HepG2 (cell line): ENCODE results near the gene SLC2A2.

Experiments used
- BCL6 ChIP-seq: IDR thresholded peaks from 2 replicates; pipeline ENCODE4 v1.6.1; 2016; ENCODE audit warnings: missing genetic modification reagents, missing compliant biosample characterization
- CEBPG ChIP-seq: IDR thresholded peaks from 2 replicates; pipeline ENCODE4 v1.6.1; 2016
- CTCF ChIP-seq: sonication (generic); formaldehyde crosslinking; IDR thresholded peaks from 2 replicates; pipeline ENCODE4 v1.5.0; 2020; ENCODE audit warnings: mild to moderate bottlenecking, missing genetic modification reagents, moderate library complexity
- EZH2 ChIP-seq: conservative IDR thresholded peaks from 2 replicates; pipeline ENCODE4 v1.6.1; 2012; ENCODE audit warnings: mild to moderate bottlenecking, low read depth, low read length, moderate library complexity
- FOXK1 ChIP-seq: sonication (generic); formaldehyde crosslinking; IDR thresholded peaks from 2 replicates; pipeline ENCODE4 v1.4.0; 2020; ENCODE audit warnings: low read depth, missing genetic modification reagents, borderline replicate concordance
- NFYB ChIP-seq: sonication (generic); formaldehyde crosslinking; IDR thresholded peaks from 2 replicates; pipeline ENCODE4 v1.4.0; 2020; ENCODE audit warnings: missing genetic modification reagents
- NR2F1 ChIP-seq, 2 experiments: fragments of 450-650 bp in 1 of 2; formaldehyde crosslinking in 1 of 2; IDR thresholded peaks; 2 replicates each; pipeline versions ENCODE4 v1.5.0 to v1.6.1; 2016 to 2020; ENCODE audit warnings: mild to moderate bottlenecking in 1 of 2, missing compliant biosample characterization in 1 of 2, missing genetic modification reagents in 1 of 2, moderate library complexity in 1 of 2
- POLR2A ChIP-seq, 2 experiments: IDR thresholded peaks; 2 replicates each; pipeline ENCODE4 v1.6.1; 2011; ENCODE audit warnings: low read depth in 2 of 2, low read length in 2 of 2, mild to moderate bottlenecking in 1 of 2, moderate library complexity in 1 of 2; ENCODE audit not compliant: insufficient read depth in 1 of 2
- TCF7L2 ChIP-seq: IDR thresholded peaks from 2 replicates; pipeline ENCODE4 v1.6.1; 2011; ENCODE audit warnings: mild to moderate bottlenecking, low read depth, low read length, moderate library complexity
- THYN1 ChIP-seq: sonication (generic); formaldehyde crosslinking; IDR thresholded peaks from 2 replicates; pipeline ENCODE4 v1.8.1; 2023; ENCODE audit warnings: low read depth, mild to moderate bottlenecking, moderate library complexity, missing genetic modification reagents, borderline replicate concordance
- ZSCAN5A ChIP-seq: sonication (generic); formaldehyde crosslinking; IDR thresholded peaks from 2 replicates; pipeline ENCODE4 v1.8.0; 2022; ENCODE audit warnings: mild to moderate bottlenecking, missing genetic modification reagents, borderline replicate concordance
- TF ChIP-seq, protein P1 (sequence below): sonication (generic); formaldehyde crosslinking; IDR thresholded peaks from 2 replicates; pipeline ENCODE4 v1.9.0; 2021; ENCODE audit warnings: missing genetic modification reagents, borderline replicate concordance
- TF ChIP-seq, protein P2 (sequence below): sonication (generic); formaldehyde crosslinking; IDR thresholded peaks from 2 replicates; pipeline ENCODE4 v1.8.1; 2023; ENCODE audit warnings: missing genetic modification reagents, inconsistent platforms, borderline replicate concordance

DNA sequence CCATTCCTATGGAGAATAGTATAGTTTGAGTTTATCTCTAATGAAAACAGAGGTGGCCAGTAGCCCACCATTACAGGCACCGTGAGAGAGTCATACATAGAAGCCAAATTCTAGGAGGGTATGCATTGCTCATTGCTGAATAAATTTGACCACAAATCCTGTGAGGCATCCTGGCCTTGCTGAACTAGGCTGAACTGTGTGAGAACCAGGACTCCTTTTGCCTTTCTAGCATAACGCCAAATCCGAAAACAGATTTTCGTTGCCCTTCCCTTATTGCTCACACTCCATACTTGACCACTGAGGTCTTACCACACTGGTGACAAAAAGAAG, 50.4 kb downstream of the SLC2A2 start:
- TF ChIP-seq BCL6 (no peak), CTCF (CRISPR knock-in tag) (no peak), NFYB (CRISPR knock-in tag) (no peak), CEBPG (CRISPR knock-in tag) (no peak), EZH2 (no peak), TCF7L2 (no peak), POLR2A (IDR thresholded peaks at IDR 0.05; ENCODE audit: insufficient read depth in 1 of 2, low read depth in 2 of 2, low read length in 2 of 2) (no peak), ZSCAN5A (CRISPR knock-in tag) (0 out of 2 replicates have a peak, but pooled peaks have one; percentile 1), NR2F1 (CRISPR knock-in tag; IDR thresholded peaks at IDR 0.05) (no peak), FOXK1 (CRISPR knock-in tag) (no peak), THYN1 (CRISPR knock-in tag) (no peak)
- TF ChIP-seq, protein P1, sequence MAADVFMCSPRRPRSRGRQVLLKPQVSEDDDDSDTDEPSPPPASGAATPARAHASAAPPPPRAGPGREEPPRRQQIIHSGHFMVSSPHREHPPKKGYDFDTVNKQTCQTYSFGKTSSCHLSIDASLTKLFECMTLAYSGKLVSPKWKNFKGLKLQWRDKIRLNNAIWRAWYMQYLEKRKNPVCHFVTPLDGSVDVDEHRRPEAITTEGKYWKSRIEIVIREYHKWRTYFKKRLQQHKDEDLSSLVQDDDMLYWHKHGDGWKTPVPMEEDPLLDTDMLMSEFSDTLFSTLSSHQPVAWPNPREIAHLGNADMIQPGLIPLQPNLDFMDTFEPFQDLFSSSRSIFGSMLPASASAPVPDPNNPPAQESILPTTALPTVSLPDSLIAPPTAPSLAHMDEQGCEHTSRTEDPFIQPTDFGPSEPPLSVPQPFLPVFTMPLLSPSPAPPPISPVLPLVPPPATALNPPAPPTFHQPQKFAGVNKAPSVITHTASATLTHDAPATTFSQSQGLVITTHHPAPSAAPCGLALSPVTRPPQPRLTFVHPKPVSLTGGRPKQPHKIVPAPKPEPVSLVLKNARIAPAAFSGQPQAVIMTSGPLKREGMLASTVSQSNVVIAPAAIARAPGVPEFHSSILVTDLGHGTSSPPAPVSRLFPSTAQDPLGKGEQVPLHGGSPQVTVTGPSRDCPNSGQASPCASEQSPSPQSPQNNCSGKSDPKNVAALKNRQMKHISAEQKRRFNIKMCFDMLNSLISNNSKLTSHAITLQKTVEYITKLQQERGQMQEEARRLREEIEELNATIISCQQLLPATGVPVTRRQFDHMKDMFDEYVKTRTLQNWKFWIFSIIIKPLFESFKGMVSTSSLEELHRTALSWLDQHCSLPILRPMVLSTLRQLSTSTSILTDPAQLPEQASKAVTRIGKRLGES (CRISPR knock-in tag) = no peak
- TF ChIP-seq, protein P2, sequence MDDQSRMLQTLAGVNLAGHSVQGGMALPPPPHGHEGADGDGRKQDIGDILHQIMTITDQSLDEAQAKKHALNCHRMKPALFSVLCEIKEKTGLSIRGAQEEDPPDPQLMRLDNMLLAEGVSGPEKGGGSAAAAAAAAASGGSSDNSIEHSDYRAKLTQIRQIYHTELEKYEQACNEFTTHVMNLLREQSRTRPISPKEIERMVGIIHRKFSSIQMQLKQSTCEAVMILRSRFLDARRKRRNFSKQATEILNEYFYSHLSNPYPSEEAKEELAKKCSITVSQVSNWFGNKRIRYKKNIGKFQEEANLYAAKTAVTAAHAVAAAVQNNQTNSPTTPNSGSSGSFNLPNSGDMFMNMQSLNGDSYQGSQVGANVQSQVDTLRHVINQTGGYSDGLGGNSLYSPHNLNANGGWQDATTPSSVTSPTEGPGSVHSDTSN (CRISPR knock-in tag) = no peak
